ENCODE measurements around the gene SULF2.

The SULF2 gene

DNA sequence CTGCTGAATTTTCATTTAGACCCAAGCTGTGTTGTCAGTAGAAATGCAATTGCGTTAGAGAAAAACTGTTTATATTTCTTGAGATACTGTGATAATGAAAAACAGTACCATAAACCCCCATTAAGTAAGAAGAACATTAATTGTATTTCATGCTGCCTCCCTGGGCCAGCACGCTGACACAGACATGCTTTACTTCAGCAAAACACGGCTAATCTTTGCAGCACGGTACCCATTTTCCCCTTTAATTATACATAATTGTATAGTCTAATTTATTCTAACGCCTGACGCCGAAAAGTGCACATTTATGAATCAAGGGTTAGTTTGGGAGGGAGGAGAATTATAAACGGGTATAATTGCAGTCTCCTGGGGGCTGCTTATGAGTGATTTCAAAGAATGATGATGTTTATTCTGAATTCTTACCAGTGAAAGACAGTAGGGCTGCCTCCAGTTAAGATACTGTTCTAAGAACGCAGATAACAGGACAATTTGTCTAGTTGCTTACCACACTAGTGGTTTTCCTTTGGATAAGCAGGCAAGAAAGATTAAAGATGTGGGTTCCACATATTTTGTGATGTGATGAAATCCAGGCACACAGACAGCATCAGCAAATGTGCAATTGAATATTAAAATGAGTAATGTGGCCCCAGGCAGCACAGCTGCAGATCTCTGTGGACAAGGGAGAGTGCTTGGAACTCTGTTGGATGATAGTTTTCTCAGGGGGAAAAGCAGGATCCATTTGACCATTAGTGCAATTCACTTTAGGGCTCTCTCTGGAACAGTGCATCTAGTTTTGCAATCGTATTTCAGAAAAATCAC lies 4.7 kb upstream of the SULF2 start:
- TF ChIP-seq TCF4 (CRISPR knock-in tag; IDR thresholded peaks at IDR 0.05; ENCODE audit: borderline replicate concordance) (peak; percentile 93; the same call in 1 of the 2 replicates), ZNF565 (CRISPR knock-in tag; conservative IDR thresholded peaks at IDR 0.05; ENCODE audit: low read depth) (no peak), ZNF70 (CRISPR knock-in tag; IDR thresholded peaks at IDR 0.05) (peak; percentile 89), RARB (CRISPR knock-in tag; IDR thresholded peaks at IDR 0.05) (no peak), ZFP30 (CRISPR knock-in tag; IDR thresholded peaks at IDR 0.05) (no peak), ZC3H10 (CRISPR knock-in tag; IDR thresholded peaks at IDR 0.05) (no peak), ZFP3 (CRISPR knock-in tag; IDR thresholded peaks at IDR 0.05) (no peak), BACH2 (CRISPR knock-in tag; IDR thresholded peaks at IDR 0.05; ENCODE audit: borderline replicate concordance) (no peak), OSR1 (CRISPR knock-in tag; IDR thresholded peaks at IDR 0.05) (no peak), PATZ1 (CRISPR knock-in tag; IDR thresholded peaks at IDR 0.05; ENCODE audit: borderline replicate concordance) (no peak), SNAI2 (CRISPR knock-in tag; IDR thresholded peaks at IDR 0.05) (peak; percentile 49; the same call in 1 of the 2 replicates), CSDC2 (CRISPR knock-in tag; IDR thresholded peaks at IDR 0.05) (no peak), GLIS3 (CRISPR knock-in tag; IDR thresholded peaks at IDR 0.05) (no peak), PPARA (CRISPR knock-in tag; IDR thresholded peaks at IDR 0.05; ENCODE audit: borderline replicate concordance) (no peak), TOX (CRISPR knock-in tag; IDR thresholded peaks at IDR 0.05; ENCODE audit: borderline replicate concordance) (no peak), ESRRG (CRISPR knock-in tag; IDR thresholded peaks at IDR 0.05) (no peak), ZNF8 (CRISPR knock-in tag; IDR thresholded peaks at IDR 0.05) (no peak), ISL1 (CRISPR knock-in tag; IDR thresholded peaks at IDR 0.05) (peak; percentile 74), TSHZ2 (CRISPR knock-in tag; IDR thresholded peaks at IDR 0.05) (peak; percentile 88), POU6F1 (CRISPR knock-in tag; IDR thresholded peaks at IDR 0.05; ENCODE audit: borderline replicate concordance, low read depth) (no peak), ARNTL (CRISPR knock-in tag; IDR thresholded peaks at IDR 0.05; ENCODE audit: borderline replicate concordance, low read depth) (no peak)
- TF ChIP-seq, protein P1, sequence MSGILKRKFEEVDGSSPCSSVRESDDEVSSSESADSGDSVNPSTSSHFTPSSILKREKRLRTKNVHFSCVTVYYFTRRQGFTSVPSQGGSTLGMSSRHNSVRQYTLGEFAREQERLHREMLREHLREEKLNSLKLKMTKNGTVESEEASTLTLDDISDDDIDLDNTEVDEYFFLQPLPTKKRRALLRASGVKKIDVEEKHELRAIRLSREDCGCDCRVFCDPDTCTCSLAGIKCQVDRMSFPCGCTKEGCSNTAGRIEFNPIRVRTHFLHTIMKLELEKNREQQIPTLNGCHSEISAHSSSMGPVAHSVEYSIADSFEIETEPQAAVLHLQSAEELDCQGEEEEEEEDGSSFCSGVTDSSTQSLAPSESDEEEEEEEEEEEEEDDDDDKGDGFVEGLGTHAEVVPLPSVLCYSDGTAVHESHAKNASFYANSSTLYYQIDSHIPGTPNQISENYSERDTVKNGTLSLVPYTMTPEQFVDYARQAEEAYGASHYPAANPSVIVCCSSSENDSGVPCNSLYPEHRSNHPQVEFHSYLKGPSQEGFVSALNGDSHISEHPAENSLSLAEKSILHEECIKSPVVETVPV (CRISPR knock-in tag; IDR thresholded peaks at IDR 0.05), result no peak
- TF ChIP-seq, protein P2, sequence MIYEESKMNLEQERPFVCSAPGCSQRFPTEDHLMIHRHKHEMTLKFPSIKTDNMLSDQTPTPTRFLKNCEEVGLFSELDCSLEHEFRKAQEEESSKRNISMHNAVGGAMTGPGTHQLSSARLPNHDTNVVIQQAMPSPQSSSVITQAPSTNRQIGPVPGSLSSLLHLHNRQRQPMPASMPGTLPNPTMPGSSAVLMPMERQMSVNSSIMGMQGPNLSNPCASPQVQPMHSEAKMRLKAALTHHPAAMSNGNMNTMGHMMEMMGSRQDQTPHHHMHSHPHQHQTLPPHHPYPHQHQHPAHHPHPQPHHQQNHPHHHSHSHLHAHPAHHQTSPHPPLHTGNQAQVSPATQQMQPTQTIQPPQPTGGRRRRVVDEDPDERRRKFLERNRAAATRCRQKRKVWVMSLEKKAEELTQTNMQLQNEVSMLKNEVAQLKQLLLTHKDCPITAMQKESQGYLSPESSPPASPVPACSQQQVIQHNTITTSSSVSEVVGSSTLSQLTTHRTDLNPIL (CRISPR knock-in tag; IDR thresholded peaks at IDR 0.05; ENCODE audit: low read depth), result no peak
- ATAC-seq, result peak; percentile 7; the same call in 1 of the 3 replicates
